Suprapubic skin (tissue), 4 donors: ENCODE data around the gene CAPN10. TPM values are rescaled to one million over a fixed set of nuclear protein-coding genes. Genes with fewer than 3 reads are reported as not detected.
"Not testable (repeated sequence)": the region's sequence is repeated elsewhere in the genome, so short reads cannot be mapped to it uniquely, and the experiment has no call there.

Experiments used
- DNase-seq, 2 donors: peaks; one replicate each; pipeline ENCODE4 v3.0.0-alpha.2; 2019; ENCODE audit warnings: low spot score in 2 of 2
- H3K27ac ChIP-seq: fragments of 200-600 bp; sonication (generic); one replicate; pipeline ENCODE4 v1.5.1; 2019
- H3K27me3 ChIP-seq: fragments of 200-600 bp; sonication (generic); one replicate; pipeline ENCODE4 v1.5.1; 2019
- H3K36me3 ChIP-seq: fragments of 200-600 bp; sonication (generic); one replicate; pipeline ENCODE4 v1.5.1; 2019
- H3K4me1 ChIP-seq: fragments of 200-600 bp; sonication (generic); one replicate; pipeline ENCODE4 v1.5.1; 2019
- H3K4me3 ChIP-seq: fragments of 200-600 bp; sonication (generic); one replicate; pipeline ENCODE4 v1.5.1; 2019; ENCODE audit warnings: mild to moderate bottlenecking
- H3K9me3 ChIP-seq: fragments of 200-600 bp; sonication (generic); one replicate; pipeline ENCODE4 v1.5.1; 2019
- CTCF ChIP-seq, 2 donors: fragments of 200-600 bp in 1 of 2; fragments of 450-650 bp in 1 of 2; sonication (generic) in 1 of 2; IDR thresholded peaks; one replicate each; pipeline ENCODE4 v1.5.1; 2016 to 2019; ENCODE audit warnings: antibody characterized with exemption in 2 of 2, mild to moderate bottlenecking in 1 of 2, moderate library complexity in 1 of 2
- EP300 ChIP-seq: sonication (generic); formaldehyde crosslinking; IDR thresholded peaks from one replicate; pipeline ENCODE4 v1.6.1; 2017; ENCODE audit warnings: antibody characterized with exemption
- POLR2A ChIP-seq, 2 donors: fragments of 450-650 bp; IDR thresholded peaks; one replicate each; pipeline ENCODE4 v1.6.1; 2017; ENCODE audit warnings: antibody characterized with exemption in 2 of 2, mild to moderate bottlenecking in 2 of 2, moderate library complexity in 2 of 2
- POLR2AphosphoS5 ChIP-seq, 3 donors: sonication (generic); formaldehyde crosslinking; IDR thresholded peaks; one replicate each; pipeline ENCODE4 v1.6.1; 2017; ENCODE audit warnings: antibody characterized with exemption in 3 of 3
- WGBS: methylation state at CpG from one replicate; pipeline ENCODE4 v1.1.5; 2018; 5-methylcytosine and 5-hydroxymethylcytosine counted together
- total RNA-seq, 4 donors: library from RNA; depleted of rRNA; stranded (reverse); fragments of >200 nt; gene quantifications; one replicate each; pipeline ENCODE4 v1.1.0, GENCODE V29; 2016

Gene CAPN10
- total RNA-seq, 4 donors from 2014 or later: 31.3 to 73.6 (median 37.9) TPM

- no peak overlapping the region for H3K4me3 ChIP-seq
- H3K27ac ChIP-seq: no peak overlapping the region
- H3K9me3 ChIP-seq: no peaks in the 10 kb centered on the region
- no peaks in the 10 kb centered on the region for H3K4me1 ChIP-seq
- H3K36me3 ChIP-seq: no peaks in the 10 kb centered on the region
- WGBS: 96% methylated on average over 7 of the region's 9 CpGs
- no peaks in the 10 kb centered on the region for H3K27me3 ChIP-seq
- TF ChIP-seq POLR2AphosphoS5 (IDR thresholded peaks at IDR 0.05) (no peak), EP300 (no peak), POLR2A (IDR thresholded peaks at IDR 0.05) (no peak), CTCF (IDR thresholded peaks at IDR 0.05) (no peak)
- DNase-seq: peak; percentile 29 to 44
These were observed 27.9 kb downstream of the CAPN10 start for GRCh38 chr2:240614391-240614790.

- Histone ChIP-seq H3K9me3 (no peaks in the 10 kb centered on the region), H3K4me3 (no peak overlapping the region), H3K27me3 (no peaks in the 10 kb centered on the region), H3K4me1 (no peaks in the 10 kb centered on the region), H3K36me3 (no peaks in the 10 kb centered on the region), H3K27ac (no peak overlapping the region)
- TF ChIP-seq POLR2A (IDR thresholded peaks at IDR 0.05): no peak
- no peak for TF ChIP-seq CTCF (IDR thresholded peaks at IDR 0.05)
- no peak for TF ChIP-seq EP300
- no peak for TF ChIP-seq POLR2AphosphoS5 (IDR thresholded peaks at IDR 0.05)
- 92% methylated on average over 2 of the region's 2 CpGs for WGBS
- no peak for DNase-seq
These were observed 28.9 kb downstream of the CAPN10 start for GRCh38 chr2:240615396-240615795.

- TF ChIP-seq EP300 (no peak), CTCF (IDR thresholded peaks at IDR 0.05) (no peak), POLR2A (IDR thresholded peaks at IDR 0.05) (no peak), POLR2AphosphoS5 (IDR thresholded peaks at IDR 0.05) (no peak)
- Histone ChIP-seq H3K27me3 (no peaks in the 10 kb centered on the region), H3K9me3 (no peaks in the 10 kb centered on the region), H3K4me1 (no peaks in the 10 kb centered on the region), H3K36me3 (no peaks in the 10 kb centered on the region), H3K4me3 (no peak overlapping the region), H3K27ac (no peak overlapping the region)
- WGBS: 78% methylated on average over 19 of the region's 20 CpGs
- DNase-seq: peak in 1 of 2 donors; percentile 69
These were observed 29.4 kb downstream of the CAPN10 start for GRCh38 chr2:240615820-240616547.

- H3K27ac ChIP-seq, H3K4me1 ChIP-seq: not testable (repeated sequence)
These were observed 30.5 kb downstream of the CAPN10 start for GRCh38 chr2:240616860-240617666.

GRCh38 chr2:240618776-240619175, 32.2 kb downstream of the CAPN10 start:
- DNase-seq: no peak
- WGBS: 81% methylated on average over 6 of the region's 6 CpGs
- Histone ChIP-seq H3K27ac (no peak overlapping the region), H3K4me1 (no peaks in the 10 kb centered on the region), H3K36me3 (no peaks in the 10 kb centered on the region), H3K4me3 (no peak overlapping the region), H3K27me3 (no peaks in the 10 kb centered on the region), H3K9me3 (no peaks in the 10 kb centered on the region)
- no peak for TF ChIP-seq POLR2AphosphoS5 (IDR thresholded peaks at IDR 0.05)
- no peak for TF ChIP-seq CTCF (IDR thresholded peaks at IDR 0.05)
- TF ChIP-seq POLR2A (IDR thresholded peaks at IDR 0.05): no peak
- TF ChIP-seq EP300: no peak

More at GRCh38 chr2:240616860-240617666, 30.5 kb downstream of the CAPN10 start:
- 80% methylated on average over 4 of the region's 5 CpGs for WGBS
- DNase-seq: peak in 1 of 2 donors; percentile 34
- H3K9me3 ChIP-seq, H3K36me3 ChIP-seq, H3K4me3 ChIP-seq, H3K27me3 ChIP-seq: not testable (repeated sequence)
